NCI-H146 treated with DMSO at 0.1 percent for 48 hours (cell line): ENCODE measurements around the gene OR10G7.

Experiments used
- DNase-seq: peaks from one replicate; lab custom pipeline; 2025; ENCODE audit not compliant: unreplicated experiment; lab: John Stamatoyannopoulos, UW

Gene OR10G7

GRCh38 chr11:124041254-124041653 is at the start of gene OR10G7:
Gene OR10G7 (minus strand): TSS chr11:124041325. CDS start chr11:124039001, 2,324 bp downstream.
- no peak for DNase-seq

GRCh38 chr11:124085997-124086846 is 45.1 kb upstream of the OR10G7 start:
- no peak for DNase-seq

- DNase-seq: no peak
These were observed 44.5 kb upstream of the OR10G7 start for GRCh38 chr11:124085583-124085982.

GRCh38 chr11:124082371-124082770 is 41.2 kb upstream of the OR10G7 start:
- DNase-seq: no peak

- DNase-seq: no peak
These were observed 40.4 kb upstream of the OR10G7 start for GRCh38 chr11:124081483-124081882.

- DNase-seq: no peak
These were observed 39.3 kb upstream of the OR10G7 start for GRCh38 chr11:124080327-124081001.

GRCh38 chr11:124079631-124080326 is 38.7 kb upstream of the OR10G7 start:
- DNase-seq: no peak

- no peak for DNase-seq
These were observed 37.5 kb upstream of the OR10G7 start for GRCh38 chr11:124078591-124078990.

GRCh38 chr11:124077266-124077665 is 36.1 kb upstream of the OR10G7 start:
- no peak for DNase-seq

GRCh38 chr11:124075841-124076651 is 34.9 kb upstream of the OR10G7 start:
- no peak for DNase-seq

- no peak for DNase-seq
These were observed 34.3 kb upstream of the OR10G7 start for GRCh38 chr11:124075492-124075840.

- DNase-seq: no peak
These were observed 33.4 kb upstream of the OR10G7 start for GRCh38 chr11:124074554-124074953.

GRCh38 chr11:124072147-124072546 is 31.0 kb upstream of the OR10G7 start:
- DNase-seq: no peak

- DNase-seq: no peak
These were observed 30.5 kb upstream of the OR10G7 start for GRCh38 chr11:124071623-124071948.

GRCh38 chr11:124070915-124071622 is 29.9 kb upstream of the OR10G7 start:
- peak; percentile 16 for DNase-seq

GRCh38 chr11:124069429-124070401 is 28.6 kb upstream of the OR10G7 start:
- DNase-seq: no peak

- DNase-seq: no peak
These were observed 27.5 kb upstream of the OR10G7 start for GRCh38 chr11:124068601-124069110.

- no peak for DNase-seq
These were observed 11.8 kb upstream of the OR10G7 start for GRCh38 chr11:124052966-124053365.

- no peak for DNase-seq
These were observed 9.6 kb upstream of the OR10G7 start for GRCh38 chr11:124050748-124051147.
